Mucosa of descending colon (tissue), 3 donors: ENCODE measurements around the gene BDKRB1. TPM values are rescaled to one million over a fixed set of nuclear protein-coding genes. Genes with fewer than 3 reads are reported as not detected.
A peak's percentile ranks its signal among the peaks of the same experiment; 100 is the strongest.

Experiments
- ATAC-seq: fragments of 200-7000 bp; cut with Tn5 transposase; one replicate; pipeline ENCODE4 v1.9.1; 2020; ENCODE audit warnings: mild to moderate bottlenecking, moderate library complexity
- DNase-seq, 3 donors: peaks; one replicate each; pipeline ENCODE4 v3.0.0-alpha.2; 2020
- H3K36me3 ChIP-seq: fragments of 200-600 bp; one replicate; pipeline ENCODE4 v1.8.0; 2021; ENCODE audit warnings: low read depth, mild to moderate bottlenecking
- H3K4me1 ChIP-seq: fragments of 200-600 bp; one replicate; pipeline ENCODE4 v1.8.0; 2021; ENCODE audit warnings: low read depth, mild to moderate bottlenecking
- H3K4me3 ChIP-seq: fragments of 200-600 bp; one replicate; pipeline ENCODE4 v1.8.0; 2021; ENCODE audit warnings: mild to moderate bottlenecking
- H3K9me3 ChIP-seq: fragments of 200-600 bp; one replicate; pipeline ENCODE4 v1.8.0; 2021; ENCODE audit warnings: mild to moderate bottlenecking
- CTCF ChIP-seq: fragments of 200-600 bp; IDR thresholded peaks from one replicate; pipeline ENCODE4 v1.8.0; 2022; ENCODE audit warnings: antibody characterized with exemption, mild to moderate bottlenecking
- intact Hi-C, 2 donors: fragments of 100-400 bp; cut with DNase I in 1 of 2; cut with micrococcal nuclease in 1 of 2; formaldehyde crosslinking; loops; one replicate each; pipeline versions ENCODE4 v1.11.0 to v1.11.1; 2022; cut with DNase I, micrococcal nuclease
- total RNA-seq, 3 donors: library from RNA; stranded (reverse); fragmentation: NEBNext Ultra II Directional in 2 of 3; extraction: Animal tissue kit (Norgen Biotek cat#: 25700) in 2 of 3; gene quantifications; one replicate each; pipeline versions ENCODE4 v1.2.1 to v1.2.4, GENCODE V29; 2021 to 2023
- donor health status: DM: no; HTN: no; CAD: no; lungs with moderate emphysema.
- donor health status: DM: no; HTN: no; CAD: no.
- donor health status: DM: no; HTN: yes; CAD: no.

Gene BDKRB1
- total RNA-seq, 3 donors from 2014 or later, result 6.1 to 10.6 (median 7.7) TPM

- ATAC-seq (no peak), DNase-seq (no peak)
- H3K4me3 ChIP-seq, result no peak overlapping the region
- intact Hi-C loops, result no loop called here
- no peak for TF ChIP-seq CTCF
- H3K4me1 ChIP-seq, result peaks cover under 1% of the 10 kb centered on the region
- H3K9me3 ChIP-seq, result no peaks in the 10 kb centered on the region
- peaks cover 5% of the 10 kb centered on the region for H3K36me3 ChIP-seq
Observed at GRCh38 chr14:96304956-96305355, 48.9 kb downstream of the BDKRB1 start.

GRCh38 chr14:96307434-96307833 lies 51.4 kb downstream of the BDKRB1 start:
- peaks cover 7% of the 10 kb centered on the region for H3K4me1 ChIP-seq

GRCh38 chr14:96309133-96309895 lies 53.3 kb downstream of the BDKRB1 start:
- no peak for TF ChIP-seq CTCF
- peak; percentile 97 for ATAC-seq

More at GRCh38 chr14:96307434-96307833, 51.4 kb downstream of the BDKRB1 start:
- intact Hi-C loops, result no loop called here
- Histone ChIP-seq H3K4me3 (no peak overlapping the region), H3K9me3 (no peaks in the 10 kb centered on the region), H3K36me3 (peaks cover 5% of the 10 kb centered on the region)
- no peak for TF ChIP-seq CTCF
- no peak for ATAC-seq
- DNase-seq, result no peak

DNA sequence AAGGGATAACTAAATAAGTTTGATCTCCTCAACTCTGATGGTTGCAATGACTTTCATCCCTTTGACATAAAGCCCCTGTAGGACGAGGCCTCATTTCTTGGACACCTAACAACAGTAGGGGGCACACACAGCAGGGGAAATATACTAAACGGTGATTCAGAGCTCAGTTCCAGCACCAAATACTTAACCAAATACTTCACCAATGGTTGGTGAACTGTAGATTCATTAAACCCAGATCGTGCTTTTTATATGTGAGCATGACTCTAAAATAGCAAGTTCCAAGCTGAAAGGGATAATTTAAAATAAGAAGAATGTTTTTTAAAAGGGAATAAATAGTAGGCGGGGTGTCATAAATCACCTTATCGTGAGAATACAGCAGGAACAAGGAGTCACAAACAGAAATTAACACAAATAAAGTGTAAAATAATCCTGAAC lies 53.9 kb downstream of the BDKRB1 start:
- Histone ChIP-seq H3K4me1 (peaks cover 7% of the 10 kb centered on the region), H3K4me3 (no peak overlapping the region), H3K36me3 (peaks cover 5% of the 10 kb centered on the region), H3K9me3 (no peaks in the 10 kb centered on the region)
- no peak for TF ChIP-seq CTCF
- no peak for ATAC-seq
- intact Hi-C loops, result no loop called here
- DNase-seq, result no peak

More at GRCh38 chr14:96309133-96309895, 53.3 kb downstream of the BDKRB1 start:
- intact Hi-C loops, result no loop called here
- Histone ChIP-seq H3K4me1 (peaks cover 7% of the 10 kb centered on the region), H3K36me3 (peaks cover 5% of the 10 kb centered on the region), H3K9me3 (no peaks in the 10 kb centered on the region), H3K4me3 (no peak overlapping the region)
- peak in 1 of 3 donors; percentile 51 for DNase-seq

- H3K36me3 ChIP-seq, result peaks cover 5% of the 10 kb centered on the region
- peaks cover 7% of the 10 kb centered on the region for H3K4me1 ChIP-seq
- intact Hi-C loops, result no loop called here
- TF ChIP-seq CTCF, result no peak
- ATAC-seq (no peak), DNase-seq (no peak)
- H3K4me3 ChIP-seq, result no peak overlapping the region
- no peaks in the 10 kb centered on the region for H3K9me3 ChIP-seq
Observed at GRCh38 chr14:96310906-96311305, 54.9 kb downstream of the BDKRB1 start.

Other genes with a start within 250 kb of the BDKRB1 start
- 10 to 100 TPM in 1 of 3 donors, 1 to 10 TPM in 2; 1.8 to 21.8 (median 4.9) TPM for gene C14orf132, start 216.8 kb upstream of the BDKRB1 start, total RNA-seq
- gene BDKRB2, start 51.4 kb upstream of the BDKRB1 start, total RNA-seq, result 10 to 100 TPM; 18.7 to 38.6 (median 25.4) TPM
- gene ATG2B, start 107.1 kb downstream of the BDKRB1 start, total RNA-seq, result 10 to 100 TPM; 22.1 to 35.9 (median 24.2) TPM
- gene GSKIP, start 107.3 kb downstream of the BDKRB1 start, total RNA-seq, result 100 to 1,000 TPM in 2 of 3 donors, 10 to 100 TPM in 1; 81.3 to 143 (median 128) TPM
- 1 to 10 TPM; 3.0 to 5.6 (median 3.8) TPM for gene AK7, start 135.9 kb downstream of the BDKRB1 start, total RNA-seq
- gene PAPOLA, start 246.2 kb downstream of the BDKRB1 start, total RNA-seq, result 100 to 1,000 TPM; 146 to 214 (median 212) TPM